ENCODE data around the gene PPP1R1B.
A peak's percentile ranks its signal among the peaks of the same experiment; 100 is the strongest.

PPP1R1B gene

GRCh38 chr17:39602533-39603303 lies 24.0 kb upstream of the PPP1R1B start:
- no peaks in the 10 kb centered on the region for H3K79me2 ChIP-seq
- H3K9me3 ChIP-seq (ENCODE audit: control insufficient read depth, low read length): no peaks in the 10 kb centered on the region
- H2AFZ ChIP-seq: no peak overlapping the region
- no peak overlapping the region for H3K4me2 ChIP-seq (ENCODE audit: low read length)
- H3K4me3 ChIP-seq (ENCODE audit: low read depth, low read length): no peak overlapping the region
- TF ChIP-seq, protein P1, sequence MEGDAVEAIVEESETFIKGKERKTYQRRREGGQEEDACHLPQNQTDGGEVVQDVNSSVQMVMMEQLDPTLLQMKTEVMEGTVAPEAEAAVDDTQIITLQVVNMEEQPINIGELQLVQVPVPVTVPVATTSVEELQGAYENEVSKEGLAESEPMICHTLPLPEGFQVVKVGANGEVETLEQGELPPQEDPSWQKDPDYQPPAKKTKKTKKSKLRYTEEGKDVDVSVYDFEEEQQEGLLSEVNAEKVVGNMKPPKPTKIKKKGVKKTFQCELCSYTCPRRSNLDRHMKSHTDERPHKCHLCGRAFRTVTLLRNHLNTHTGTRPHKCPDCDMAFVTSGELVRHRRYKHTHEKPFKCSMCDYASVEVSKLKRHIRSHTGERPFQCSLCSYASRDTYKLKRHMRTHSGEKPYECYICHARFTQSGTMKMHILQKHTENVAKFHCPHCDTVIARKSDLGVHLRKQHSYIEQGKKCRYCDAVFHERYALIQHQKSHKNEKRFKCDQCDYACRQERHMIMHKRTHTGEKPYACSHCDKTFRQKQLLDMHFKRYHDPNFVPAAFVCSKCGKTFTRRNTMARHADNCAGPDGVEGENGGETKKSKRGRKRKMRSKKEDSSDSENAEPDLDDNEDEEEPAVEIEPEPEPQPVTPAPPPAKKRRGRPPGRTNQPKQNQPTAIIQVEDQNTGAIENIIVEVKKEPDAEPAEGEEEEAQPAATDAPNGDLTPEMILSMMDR (IDR thresholded peaks at IDR 0.05): no peak
- H3K27ac ChIP-seq: no peak overlapping the region
- peaks cover 47% of the 10 kb centered on the region for H3K27me3 ChIP-seq (ENCODE audit: control insufficient read depth, insufficient read depth, low read length)
- H3K36me3 ChIP-seq (ENCODE audit: control insufficient read depth, insufficient read depth, low read length): no peaks in the 10 kb centered on the region
- H3K4me1 ChIP-seq: peaks cover 4% of the 10 kb centered on the region
- H3K9ac ChIP-seq: no peak overlapping the region

DNA sequence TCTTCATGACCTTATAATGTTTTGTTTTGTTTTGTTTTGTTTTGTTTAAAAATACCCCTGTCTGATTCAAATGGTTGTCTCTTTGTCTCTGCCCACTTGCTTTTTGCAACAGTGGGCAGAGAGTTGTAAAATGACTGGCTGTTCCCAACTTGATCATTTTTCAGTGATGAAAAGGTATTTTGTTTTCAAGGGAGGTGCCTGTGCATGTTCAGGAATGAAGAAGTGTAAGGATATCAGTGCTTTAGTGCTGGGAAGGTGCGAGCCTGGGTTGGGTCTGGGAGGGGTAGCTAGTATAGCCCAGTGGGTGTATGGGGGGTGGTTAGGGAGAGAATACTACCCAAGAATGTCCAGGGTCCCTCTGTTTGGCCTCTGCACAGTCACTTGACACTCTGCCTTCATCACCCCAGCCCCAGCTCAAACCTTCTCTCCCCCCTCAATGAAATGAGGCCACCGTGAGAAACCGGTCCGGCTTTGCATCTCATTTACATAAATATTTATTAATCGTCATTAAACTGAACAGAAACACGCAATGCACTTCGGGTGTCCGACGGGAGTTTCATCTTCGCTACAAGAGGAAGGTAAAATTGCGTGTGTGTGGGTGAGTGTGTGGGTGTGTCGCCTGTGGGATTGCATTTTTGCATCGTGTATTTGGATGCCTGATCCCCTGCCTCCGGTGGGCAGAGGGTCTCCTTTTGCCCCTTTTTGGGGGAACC lies 23.3 kb upstream of the PPP1R1B start:
- H3K9ac ChIP-seq: no peak overlapping the region
- H3K79me2 ChIP-seq: no peaks in the 10 kb centered on the region
- no peak overlapping the region for H2AFZ ChIP-seq
- H3K36me3 ChIP-seq (ENCODE audit: control insufficient read depth, insufficient read depth, low read length): no peaks in the 10 kb centered on the region
- H3K27me3 ChIP-seq (ENCODE audit: control insufficient read depth, insufficient read depth, low read length): peaks cover 44% of the 10 kb centered on the region
- H3K4me2 ChIP-seq (ENCODE audit: low read length): no peak overlapping the region
- H3K9me3 ChIP-seq (ENCODE audit: control insufficient read depth, low read length): no peaks in the 10 kb centered on the region
- TF ChIP-seq, protein P1 (IDR thresholded peaks at IDR 0.05): no peak
- no peak overlapping the region for H3K27ac ChIP-seq
- no peaks in the 10 kb centered on the region for H3K4me1 ChIP-seq
- H3K4me3 ChIP-seq (ENCODE audit: low read depth, low read length): no peak overlapping the region

DNA sequence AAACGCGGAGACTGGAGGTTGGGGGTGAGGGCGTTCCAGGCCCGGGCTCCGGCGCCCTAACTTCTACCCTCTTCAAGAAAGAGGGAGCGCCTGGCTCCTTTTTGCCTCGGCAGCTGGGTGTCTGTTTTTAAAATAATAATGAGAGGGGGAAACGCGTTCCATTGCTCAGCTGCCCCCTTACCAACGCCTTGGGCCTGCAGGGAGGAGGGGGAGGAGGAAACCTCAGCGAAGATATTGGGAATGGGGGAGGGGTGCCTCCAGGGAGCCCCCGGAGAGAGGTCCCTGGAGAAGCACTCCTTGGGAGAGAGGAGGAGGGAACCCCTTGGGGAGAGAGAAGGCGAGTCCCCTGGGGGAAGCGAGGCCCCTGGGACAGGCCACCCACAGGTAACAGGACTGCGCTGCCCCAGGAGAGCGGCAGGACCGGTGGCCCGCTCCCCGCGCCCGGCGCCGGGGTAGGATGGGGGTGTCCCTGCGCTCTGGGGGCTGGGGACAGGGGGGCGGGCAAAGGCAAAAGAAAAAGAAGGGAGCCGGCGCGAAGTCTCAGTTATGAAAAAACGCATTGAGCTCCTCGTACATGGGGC lies 21.8 kb upstream of the PPP1R1B start:
- H2AFZ ChIP-seq: no peak overlapping the region
- peaks cover 30% of the 10 kb centered on the region for H3K27me3 ChIP-seq (ENCODE audit: control insufficient read depth, insufficient read depth, low read length)
- H3K4me3 ChIP-seq (ENCODE audit: low read depth, low read length): no peak overlapping the region
- H3K9me3 ChIP-seq (ENCODE audit: control insufficient read depth, low read length): no peaks in the 10 kb centered on the region
- H3K27ac ChIP-seq: no peak overlapping the region
- no peaks in the 10 kb centered on the region for H3K79me2 ChIP-seq
- H3K36me3 ChIP-seq (ENCODE audit: control insufficient read depth, insufficient read depth, low read length): no peaks in the 10 kb centered on the region
- no peak overlapping the region for H3K4me2 ChIP-seq (ENCODE audit: low read length)
- TF ChIP-seq, protein P1 (IDR thresholded peaks at IDR 0.05): no peak
- H3K4me1 ChIP-seq: no peaks in the 10 kb centered on the region
- H3K9ac ChIP-seq: no peak overlapping the region

GRCh38 chr17:39605492-39606433 lies 21.0 kb upstream of the PPP1R1B start:
- Histone ChIP-seq H3K9me3 (ENCODE audit: control insufficient read depth, low read length) (no peaks in the 10 kb centered on the region), H2AFZ (peak overlapping the region; percentile 25), H3K9ac (no peak overlapping the region), H3K36me3 (ENCODE audit: control insufficient read depth, insufficient read depth, low read length) (no peaks in the 10 kb centered on the region), H3K4me1 (no peaks in the 10 kb centered on the region), H3K27me3 (ENCODE audit: control insufficient read depth, insufficient read depth, low read length) (peaks cover 25% of the 10 kb centered on the region), H3K79me2 (no peaks in the 10 kb centered on the region), H3K27ac (no peak overlapping the region), H3K4me3 (ENCODE audit: low read depth, low read length) (no peak overlapping the region), H3K4me2 (ENCODE audit: low read length) (peak overlapping the region; percentile 42)
- TF ChIP-seq, protein P1 (IDR thresholded peaks at IDR 0.05): no peak

Measured in parathyroid adenoma (tissue), 2 donors.